Keratinocyte (primary cell): ENCODE measurements around the gene PIPOX. TPM values are rescaled to one million over a fixed set of nuclear protein-coding genes. Genes with fewer than 3 reads are reported as not detected.

Source experiments
- DNase-seq: peaks from one replicate; pipeline ENCODE4 v3.0.0-alpha.2; 2011; ENCODE audit warnings: low read depth, missing footprints, low spot score
- FAIRE-seq: peaks from 2 replicates; lab custom pipeline; 2011; peaks lifted over from hg19 to GRCh38; lab: Jason Lieb, UNC
- H2AFZ ChIP-seq: 2 replicates; pipeline ENCODE4 v1.6.0; 2012; ENCODE audit warnings: low read length, control low read depth, inconsistent platforms; ENCODE audit not compliant: control insufficient read depth
- H3K27ac ChIP-seq: 2 replicates; pipeline ENCODE4 v1.5.1; 2011; ENCODE audit warnings: low read length; ENCODE audit not compliant: control insufficient read depth, insufficient read depth
- H3K27me3 ChIP-seq: 3 replicates; pipeline ENCODE4 v1.6.0; 2011; ENCODE audit warnings: low read length; ENCODE audit not compliant: control insufficient read depth, insufficient read depth; ENCODE audit errors: extremely low read depth
- H3K36me3 ChIP-seq, 2 experiments: 2 replicates in 1 of 2; 3 replicates in 1 of 2; pipeline ENCODE4 v1.5.1; 2011; ENCODE audit warnings: low read length in 2 of 2, mild to moderate bottlenecking in 1 of 2; ENCODE audit not compliant: control insufficient read depth in 2 of 2, insufficient read depth in 2 of 2; ENCODE audit errors: extremely low read depth in 1 of 2
- H3K4me1 ChIP-seq: 3 replicates; pipeline ENCODE4 v1.5.1; 2011; ENCODE audit warnings: low read length; ENCODE audit not compliant: control insufficient read depth, insufficient read depth; ENCODE audit errors: extremely low read depth
- H3K4me2 ChIP-seq: 3 replicates; pipeline ENCODE4 v1.6.0; 2011; ENCODE audit warnings: low read depth, low read length; ENCODE audit not compliant: control insufficient read depth, insufficient read depth; ENCODE audit errors: extremely low read depth
- H3K4me3 ChIP-seq, 3 experiments: fragments of 200-600 bp in 1 of 3; sonication (generic) in 1 of 3; 2 replicates in 2 of 3; 3 replicates in 1 of 3; pipeline ENCODE4 v1.5.1; 2011 to 2016; ENCODE audit warnings: low read length in 3 of 3, mild to moderate bottlenecking in 3 of 3, control low read depth in 2 of 3, inconsistent platforms in 1 of 3, low read depth in 1 of 3, mixed read lengths in 1 of 3, mixed run types in 1 of 3, moderate library complexity in 1 of 3; ENCODE audit not compliant: control insufficient read depth in 2 of 3, insufficient read depth in 2 of 3; ENCODE audit errors: extremely low read depth in 1 of 3
- H3K79me2 ChIP-seq: 2 replicates; pipeline ENCODE4 v1.6.0; 2012; ENCODE audit warnings: low read length; ENCODE audit not compliant: control insufficient read depth, insufficient read depth
- H3K9ac ChIP-seq: 3 replicates; pipeline ENCODE4 v1.6.0; 2011; ENCODE audit warnings: low read length; ENCODE audit not compliant: control insufficient read depth, insufficient read depth; ENCODE audit errors: extremely low read depth
- H3K9me1 ChIP-seq: 3 replicates; pipeline ENCODE4 v1.6.0; 2011; ENCODE audit warnings: low read length; ENCODE audit not compliant: control insufficient read depth, insufficient read depth; ENCODE audit errors: extremely low read depth
- H3K9me3 ChIP-seq: 2 replicates; pipeline ENCODE4 v1.5.1; 2012; ENCODE audit warnings: low read depth, low read length; ENCODE audit not compliant: control insufficient read depth
- H4K20me1 ChIP-seq: 3 replicates; pipeline ENCODE4 v1.6.0; 2011; ENCODE audit warnings: low read length; ENCODE audit not compliant: control insufficient read depth, insufficient read depth; ENCODE audit errors: extremely low read depth
- EZH2 ChIP-seq: IDR thresholded peaks from one replicate; pipeline ENCODE4 v1.6.1; 2012; ENCODE audit warnings: inconsistent platforms, mild to moderate bottlenecking, low read length, moderate library complexity
- dilution Hi-C: fragments of 300-500 bp; cut with MboI; formaldehyde crosslinking; loops from one replicate; pipeline ENCODE4 v1.7.0; 2020; ENCODE audit warnings: low sequenced_read_pairs; ENCODE audit not compliant: extremely low pct_ligation_motif_present
- polyA plus RNA-seq, 5 experiments: library from polyadenylated mRNA; depleted of rRNA in 3 of 5; stranded (reverse) in 3 of 5; stranded (forward) in 1 of 5; unstranded in 1 of 5; fragments of >200 nt; gene quantifications; 1 replicate in 1 of 5; 2 replicates in 3 of 5; 3 replicates in 1 of 5; pipeline versions ENCODE4 v1.2.1 to v1.2.3, GENCODE V29; 2011 to 2012; ENCODE audit warnings: missing spikeins in 2 of 5, low read depth in 1 of 5, low replicate concordance in 1 of 5
- TF ChIP-seq, protein P1 (sequence below), 3 experiments: IDR thresholded peaks in 1 of 3; conservative IDR thresholded peaks in 1 of 3; optimal IDR thresholded peaks in 1 of 3; 2 replicates in 2 of 3; 3 replicates in 1 of 3; pipeline versions ENCODE3 to v1.5.1; 2011; ENCODE audit warnings: low read length in 3 of 3, mild to moderate bottlenecking in 3 of 3, moderate library complexity in 2 of 3, control low read depth in 1 of 3, inconsistent platforms in 1 of 3; ENCODE audit not compliant: insufficient read depth in 2 of 3; ENCODE audit errors: extremely low read depth in 1 of 3

Gene PIPOX
- polyA plus RNA-seq, 1 donor (not counting 4 experiments of a cell fraction or from before 2014, with no cell fraction given) = not detected

GRCh38 chr17:29074488-29074887 is 31.5 kb downstream of the PIPOX start:
- Histone ChIP-seq H3K36me3 (peaks cover 7 to 11% of the 10 kb centered on the region in 2 experiments), H3K4me2 (no peak overlapping the region), H4K20me1 (no peaks in the 10 kb centered on the region), H3K79me2 (no peaks in the 10 kb centered on the region), H3K4me1 (peaks cover 6% of the 10 kb centered on the region), H3K9me1 (peaks cover 2% of the 10 kb centered on the region), H3K27ac (no peak overlapping the region), H3K9me3 (no peaks in the 10 kb centered on the region), H3K27me3 (no peaks in the 10 kb centered on the region), H3K4me3 (no peak overlapping the region), H3K9ac (no peak overlapping the region), H2AFZ (no peak overlapping the region)
- FAIRE-seq (no peak), DNase-seq (no peak)
- dilution Hi-C loops = no loop called here
- no peak for TF ChIP-seq EZH2
- TF ChIP-seq, protein P1, sequence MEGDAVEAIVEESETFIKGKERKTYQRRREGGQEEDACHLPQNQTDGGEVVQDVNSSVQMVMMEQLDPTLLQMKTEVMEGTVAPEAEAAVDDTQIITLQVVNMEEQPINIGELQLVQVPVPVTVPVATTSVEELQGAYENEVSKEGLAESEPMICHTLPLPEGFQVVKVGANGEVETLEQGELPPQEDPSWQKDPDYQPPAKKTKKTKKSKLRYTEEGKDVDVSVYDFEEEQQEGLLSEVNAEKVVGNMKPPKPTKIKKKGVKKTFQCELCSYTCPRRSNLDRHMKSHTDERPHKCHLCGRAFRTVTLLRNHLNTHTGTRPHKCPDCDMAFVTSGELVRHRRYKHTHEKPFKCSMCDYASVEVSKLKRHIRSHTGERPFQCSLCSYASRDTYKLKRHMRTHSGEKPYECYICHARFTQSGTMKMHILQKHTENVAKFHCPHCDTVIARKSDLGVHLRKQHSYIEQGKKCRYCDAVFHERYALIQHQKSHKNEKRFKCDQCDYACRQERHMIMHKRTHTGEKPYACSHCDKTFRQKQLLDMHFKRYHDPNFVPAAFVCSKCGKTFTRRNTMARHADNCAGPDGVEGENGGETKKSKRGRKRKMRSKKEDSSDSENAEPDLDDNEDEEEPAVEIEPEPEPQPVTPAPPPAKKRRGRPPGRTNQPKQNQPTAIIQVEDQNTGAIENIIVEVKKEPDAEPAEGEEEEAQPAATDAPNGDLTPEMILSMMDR (optimal IDR thresholded peaks at IDR 0.05 in 1 of 3, IDR thresholded peaks at IDR 0.05 in 1 of 3, conservative IDR thresholded peaks at IDR 0.05 in 1 of 3; ENCODE audit: extremely low read depth in 1 of 3, insufficient read depth in 2 of 3, low read length in 3 of 3) = no peak

DNA sequence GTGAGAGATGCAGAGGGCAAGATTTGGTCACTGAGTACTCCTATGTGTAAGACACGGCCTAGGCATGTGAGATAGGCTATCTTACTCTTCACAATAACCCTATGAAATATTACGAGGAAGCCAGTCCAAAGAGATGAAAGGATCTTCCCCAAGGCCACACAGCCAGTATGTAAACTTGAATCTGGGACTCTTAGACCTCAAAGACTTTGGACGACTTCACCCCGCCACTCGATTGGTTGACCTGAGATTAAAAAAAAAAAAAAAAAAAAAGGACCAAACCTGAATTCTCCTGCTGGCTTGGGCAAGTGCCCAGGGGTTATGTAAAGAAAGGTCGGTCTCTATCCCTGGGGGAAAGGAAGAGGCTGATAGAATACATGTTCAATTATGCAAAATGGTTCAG is 33.1 kb downstream of the PIPOX start:
- Histone ChIP-seq H3K4me2 (no peak overlapping the region), H4K20me1 (no peaks in the 10 kb centered on the region), H3K4me1 (no peaks in the 10 kb centered on the region), H2AFZ (no peak overlapping the region), H3K36me3 (peaks cover 10 to 16% of the 10 kb centered on the region in 2 experiments), H3K9me1 (peaks cover 2% of the 10 kb centered on the region), H3K27me3 (no peaks in the 10 kb centered on the region), H3K9ac (no peak overlapping the region), H3K9me3 (no peaks in the 10 kb centered on the region), H3K79me2 (no peaks in the 10 kb centered on the region), H3K4me3 (no peak overlapping the region), H3K27ac (no peak overlapping the region)
- DNase-seq = no peak
- dilution Hi-C loops = no loop called here
- no peak for FAIRE-seq
- TF ChIP-seq, protein P1 (optimal IDR thresholded peaks at IDR 0.05 in 1 of 3, IDR thresholded peaks at IDR 0.05 in 1 of 3, conservative IDR thresholded peaks at IDR 0.05 in 1 of 3; ENCODE audit: extremely low read depth in 1 of 3, insufficient read depth in 2 of 3, low read length in 3 of 3) = no peak
- TF ChIP-seq EZH2 = no peak
